ENCODE data around the gene SUPT20H. TPM values are rescaled to one million over a fixed set of nuclear protein-coding genes. Genes with fewer than 3 reads are reported as not detected.

Gene SUPT20H
- total and polyA plus RNA-seq, 10 of the 15 experiments (the other 5 are each of a cell fraction or from before 2014, with no cell fraction given) = 12.3 to 69.8 (median 47.5) TPM

- Histone ChIP-seq H4K20me1 (ENCODE audit: control insufficient read depth, insufficient read depth) (no peaks in the 10 kb centered on the region), H3K9ac (ENCODE audit: control insufficient read depth, insufficient read depth, low read length) (no peak overlapping the region), H3K79me2 (ENCODE audit: control insufficient read depth, insufficient read depth, low read length) (no peaks in the 10 kb centered on the region), H2AFZ (ENCODE audit: control insufficient read depth, low read depth, low read length) (no peak overlapping the region), H3K36me3 (ENCODE audit: control insufficient read depth in 2 of 2, insufficient read depth in 2 of 2, low read length in 1 of 2) (no peaks in the 10 kb centered on the region), H3K4me2 (ENCODE audit: control insufficient read depth, insufficient read depth) (no peak overlapping the region), H3K27ac (ENCODE audit: control insufficient read depth, insufficient read depth) (no peak overlapping the region), H3K4me3 (no peak overlapping the region), H3K9me3 (replicated peaks; ENCODE audit: control insufficient read depth, insufficient read depth, low read length) (no peaks in the 10 kb centered on the region), H3K27me3 (replicated peaks in 1 of 2; ENCODE audit: control insufficient read depth in 2 of 2, insufficient read depth in 2 of 2, low read length in 1 of 2) (0 out of 4 replicates have a peak, but pooled peaks cover 0 to 1% of the 10 kb centered on the region in 2 experiments), H3K4me1 (ENCODE audit: control insufficient read depth, insufficient read depth, low read length) (no peaks in the 10 kb centered on the region)
- DNase-seq (ENCODE audit: low read depth, low spot score) = no peak
- no peak for TF ChIP-seq POLR2AphosphoS2 (IDR thresholded peaks at IDR 0.05; ENCODE audit: low read depth, low read length)
- TF ChIP-seq LARP7 (IDR thresholded peaks at IDR 0.05) = no peak
- TF ChIP-seq ZBED1 (IDR thresholded peaks at IDR 0.05; ENCODE audit: borderline replicate concordance) = no peak
- TF ChIP-seq ZNF687 (IDR thresholded peaks at IDR 0.05) = no peak
- TF ChIP-seq HSF1 (IDR thresholded peaks at IDR 0.05; ENCODE audit: low read depth, low read length) = no peak
- no peak for TF ChIP-seq NKRF (conservative IDR thresholded peaks at IDR 0.05)
- no peak for TF ChIP-seq NFYB (IDR thresholded peaks at IDR 0.05; ENCODE audit: insufficient read depth, low read depth, low read length)
- TF ChIP-seq EP300 (IDR thresholded peaks at IDR 0.05; ENCODE audit: borderline replicate concordance in 1 of 2, control insufficient read depth in 1 of 2, low read depth in 2 of 2, low read length in 2 of 2) = no peak
- TF ChIP-seq, protein P1, sequence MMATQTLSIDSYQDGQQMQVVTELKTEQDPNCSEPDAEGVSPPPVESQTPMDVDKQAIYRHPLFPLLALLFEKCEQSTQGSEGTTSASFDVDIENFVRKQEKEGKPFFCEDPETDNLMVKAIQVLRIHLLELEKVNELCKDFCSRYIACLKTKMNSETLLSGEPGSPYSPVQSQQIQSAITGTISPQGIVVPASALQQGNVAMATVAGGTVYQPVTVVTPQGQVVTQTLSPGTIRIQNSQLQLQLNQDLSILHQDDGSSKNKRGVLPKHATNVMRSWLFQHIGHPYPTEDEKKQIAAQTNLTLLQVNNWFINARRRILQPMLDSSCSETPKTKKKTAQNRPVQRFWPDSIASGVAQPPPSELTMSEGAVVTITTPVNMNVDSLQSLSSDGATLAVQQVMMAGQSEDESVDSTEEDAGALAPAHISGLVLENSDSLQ (IDR thresholded peaks at IDR 0.05) = no peak
- TF ChIP-seq YBX1 (IDR thresholded peaks at IDR 0.05) = no peak
- CTCF ChIA-PET = no interaction called here
- POLR2A ChIA-PET = no interaction called here
- RAD21 ChIA-PET (ENCODE audit: unreplicated experiment) = no interaction called here
- ATAC-seq = no peak
- no peak for FAIRE-seq
- in situ Hi-C loops (cut with MboI) = no loop called here
- 0% methylated on average over 1 of the region's 1 CpG for WGBS (ENCODE audit: insufficient coverage, insufficient replicate concordance, low lambda C conversion rate, missing lambda C conversion rate)
- no TSS peak for BruUV-seq (replicated peaks)
- intact Hi-C loops (cut with micrococcal nuclease; ENCODE audit: unreplicated experiment) = no loop called here
- SMC1A ChIA-PET (ENCODE audit: uncharacterized antibody, unreplicated experiment) = no interaction called here
These were observed 32.3 kb upstream of the SUPT20H start for GRCh38 chr13:37091835-37092234.

All from GM12878 (cell line).